Epithelial cell of proximal tubule (primary cell): ENCODE data around the gene DRC7. TPM values are rescaled to one million over a fixed set of nuclear protein-coding genes. Genes with fewer than 3 reads are reported as not detected.

Source experiments
- DNase-seq: peaks from one replicate; pipeline ENCODE4 v3.0.0-alpha.2; 2011; ENCODE audit warnings: low read depth
- H3K4me3 ChIP-seq: 2 replicates; pipeline ENCODE4 v1.5.1; 2011; ENCODE audit warnings: low read depth, mild to moderate bottlenecking, low read length
- total RNA-seq: library from RNA; depleted of rRNA; stranded (reverse); fragments of >200 nt; gene quantifications from 2 replicates; pipeline ENCODE4 v1.2.3, GENCODE V29; 2015
- TF ChIP-seq, protein P1 (sequence below): conservative IDR thresholded peaks from 2 replicates; pipeline ENCODE4 v1.5.1; 2012; ENCODE audit warnings: low read depth, mild to moderate bottlenecking, low read length

The DRC7 gene
- total RNA-seq, 1 donor from 2014 or later, result not detected

DNA sequence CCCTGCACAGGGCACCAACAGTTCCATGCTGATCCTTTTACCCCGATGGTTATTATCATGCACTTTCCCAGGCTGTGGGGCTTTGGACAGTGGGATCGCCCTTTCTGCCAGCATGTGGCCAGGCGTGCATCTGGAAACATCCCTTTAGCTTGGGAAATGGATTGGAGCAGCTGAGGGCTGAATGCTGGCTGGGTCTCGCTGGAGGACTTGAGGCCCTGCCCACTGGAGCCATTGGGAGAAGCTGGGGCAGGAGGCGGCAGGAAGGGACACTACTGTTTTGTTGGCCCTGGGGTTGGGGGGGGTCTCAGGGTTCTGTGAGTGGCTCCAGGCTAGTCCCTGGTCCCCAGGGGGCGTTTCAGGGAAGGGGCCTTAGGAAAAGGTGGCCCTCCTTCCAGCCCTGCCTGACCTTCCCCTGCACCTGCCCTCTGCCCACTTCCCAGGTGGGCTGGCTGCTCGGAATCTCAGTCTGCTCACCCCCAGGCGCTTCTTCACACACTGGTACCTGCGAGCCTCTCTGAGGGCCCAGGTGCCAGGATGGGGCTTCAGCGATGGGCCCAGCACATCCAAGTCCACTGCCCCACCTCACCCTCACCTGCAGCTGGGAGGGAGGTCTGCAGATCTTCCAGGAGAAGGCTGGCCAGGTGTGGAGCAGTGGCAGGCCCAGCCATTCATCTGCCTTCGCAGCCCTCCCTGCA lies 28.1 kb upstream of the DRC7 start:
- H3K4me3 ChIP-seq, result no peak overlapping the region
- TF ChIP-seq, protein P1, sequence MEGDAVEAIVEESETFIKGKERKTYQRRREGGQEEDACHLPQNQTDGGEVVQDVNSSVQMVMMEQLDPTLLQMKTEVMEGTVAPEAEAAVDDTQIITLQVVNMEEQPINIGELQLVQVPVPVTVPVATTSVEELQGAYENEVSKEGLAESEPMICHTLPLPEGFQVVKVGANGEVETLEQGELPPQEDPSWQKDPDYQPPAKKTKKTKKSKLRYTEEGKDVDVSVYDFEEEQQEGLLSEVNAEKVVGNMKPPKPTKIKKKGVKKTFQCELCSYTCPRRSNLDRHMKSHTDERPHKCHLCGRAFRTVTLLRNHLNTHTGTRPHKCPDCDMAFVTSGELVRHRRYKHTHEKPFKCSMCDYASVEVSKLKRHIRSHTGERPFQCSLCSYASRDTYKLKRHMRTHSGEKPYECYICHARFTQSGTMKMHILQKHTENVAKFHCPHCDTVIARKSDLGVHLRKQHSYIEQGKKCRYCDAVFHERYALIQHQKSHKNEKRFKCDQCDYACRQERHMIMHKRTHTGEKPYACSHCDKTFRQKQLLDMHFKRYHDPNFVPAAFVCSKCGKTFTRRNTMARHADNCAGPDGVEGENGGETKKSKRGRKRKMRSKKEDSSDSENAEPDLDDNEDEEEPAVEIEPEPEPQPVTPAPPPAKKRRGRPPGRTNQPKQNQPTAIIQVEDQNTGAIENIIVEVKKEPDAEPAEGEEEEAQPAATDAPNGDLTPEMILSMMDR, result no peak
- no peak for DNase-seq

DNA sequence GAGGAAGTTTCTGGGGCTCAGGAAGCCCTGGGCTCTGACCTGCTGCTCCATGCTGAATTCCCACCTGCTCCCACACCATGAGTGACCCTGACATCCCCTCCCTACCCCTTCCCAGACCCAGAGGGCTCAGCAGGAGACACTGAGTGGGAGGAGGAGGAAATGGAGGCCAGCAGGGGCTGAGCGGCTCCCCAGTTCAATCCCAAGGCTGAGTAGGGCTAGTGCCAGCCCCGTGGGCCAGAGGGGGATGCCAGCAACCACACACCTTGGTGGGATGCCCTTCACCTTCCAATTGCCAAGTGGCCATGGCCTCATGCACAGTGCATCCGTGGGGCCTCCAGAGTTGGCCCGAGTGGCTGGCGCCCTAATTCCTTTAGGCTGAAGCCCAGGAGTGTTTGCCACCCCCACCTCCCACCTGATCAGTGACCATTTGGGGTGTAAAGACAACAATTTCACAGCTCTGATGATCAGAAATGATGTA lies 27.5 kb upstream of the DRC7 start:
- DNase-seq, result no peak
- TF ChIP-seq, protein P1, result no peak
- no peak overlapping the region for H3K4me3 ChIP-seq

DNA sequence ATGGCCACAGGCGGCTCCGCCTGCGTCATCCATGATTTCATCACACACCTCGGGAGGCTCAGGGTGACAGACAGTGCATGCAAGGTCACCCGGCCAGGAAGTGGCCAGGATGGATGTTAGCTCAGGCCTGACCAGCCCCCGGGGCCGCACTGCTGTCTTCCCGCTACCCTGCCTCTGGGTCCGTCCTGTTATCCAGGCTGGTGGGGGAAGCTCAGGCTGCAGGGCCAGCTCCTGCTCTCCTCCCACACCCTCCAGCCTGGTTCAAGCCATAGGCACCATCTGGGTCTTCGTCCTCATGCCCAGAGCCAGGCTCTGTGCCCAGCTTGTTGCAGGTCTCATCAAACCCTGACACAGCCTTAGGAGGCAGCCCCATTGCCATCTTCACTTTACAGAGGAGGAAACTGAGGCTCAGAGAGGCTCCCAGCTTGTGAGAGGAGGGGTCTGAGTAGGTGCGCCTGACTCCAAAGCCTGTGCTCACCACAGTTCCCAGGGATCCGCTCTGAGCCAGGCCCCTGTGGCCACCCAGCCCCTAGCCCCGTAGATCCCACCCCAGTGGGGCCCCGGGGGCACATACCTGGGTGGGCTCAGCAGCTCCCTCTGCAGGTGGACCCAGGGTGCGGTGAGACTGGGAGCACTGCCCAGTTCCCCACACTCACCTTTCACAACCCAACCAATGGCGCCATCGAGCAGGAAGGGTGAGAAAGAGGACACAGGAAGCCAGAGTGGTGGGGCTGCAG lies 26.9 kb upstream of the DRC7 start:
- no peak overlapping the region for H3K4me3 ChIP-seq
- DNase-seq, result no peak
- TF ChIP-seq, protein P1, result peak; percentile 44

DNA sequence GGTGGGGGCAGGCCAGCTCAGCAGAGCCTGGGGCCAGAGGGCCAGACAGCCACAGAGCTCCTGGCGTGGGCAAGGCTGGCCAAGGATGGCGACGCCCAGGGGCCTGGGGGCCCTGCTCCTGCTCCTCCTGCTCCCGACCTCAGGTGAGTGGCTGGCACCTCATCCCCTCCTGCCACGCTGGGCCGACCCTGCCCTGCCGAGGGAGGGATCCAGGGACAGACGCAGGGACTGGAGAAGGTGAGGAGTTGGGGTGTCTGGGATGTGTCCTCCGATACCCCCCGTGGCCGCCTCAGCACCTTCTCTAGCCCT lies 26.4 kb upstream of the DRC7 start, which contains the start of gene ADGRG3:
Gene ADGRG3 (plus strand): TSS at position 44 of the 309 bp plus-strand sequence. CDS start 42 bp downstream, at position 86.
- TF ChIP-seq, protein P1, result no peak
- H3K4me3 ChIP-seq, result no peak within 1 kb of the TSS
- no peak for DNase-seq

DNA sequence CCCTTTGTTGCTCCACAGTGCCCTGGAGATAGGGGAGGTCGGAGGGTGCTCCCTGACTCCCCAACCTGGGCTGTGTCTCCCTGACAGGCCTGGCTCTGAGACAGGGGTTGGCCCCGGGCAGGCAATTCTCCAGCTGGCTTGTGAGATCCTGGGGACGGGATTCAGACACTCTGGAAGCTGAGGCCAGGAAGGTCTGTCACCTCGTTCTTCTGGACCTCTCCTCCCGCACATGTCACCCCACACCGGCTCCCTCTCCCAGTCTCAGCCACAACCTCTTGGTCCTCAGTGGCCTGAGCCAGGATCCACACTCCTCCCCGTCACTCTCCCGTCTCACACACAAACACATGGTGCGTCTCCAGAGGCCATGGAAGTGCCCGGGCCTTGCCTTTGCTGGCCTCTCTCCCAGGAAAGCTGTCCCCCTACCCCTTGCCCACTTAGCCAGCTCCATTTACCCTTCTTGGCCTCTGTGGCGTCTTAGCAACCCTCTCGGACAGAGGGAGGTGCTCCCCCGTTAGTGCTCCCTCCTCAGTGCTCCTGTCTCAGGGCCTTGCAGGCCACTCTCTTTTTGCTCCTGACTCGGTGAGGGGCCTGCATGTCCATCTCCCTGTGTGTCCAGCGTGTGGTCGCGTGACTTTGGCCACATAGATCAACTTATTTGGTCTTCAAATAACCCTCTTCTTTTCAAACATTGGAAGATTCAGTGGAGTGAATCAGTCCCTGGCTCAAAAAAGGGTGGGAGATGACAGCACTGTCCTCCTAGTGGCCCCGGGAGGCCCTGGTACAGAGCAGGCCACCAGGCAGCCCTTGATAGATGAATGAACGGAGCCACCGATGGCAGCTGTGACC lies 25.8 kb upstream of the DRC7 start:
- no peak for DNase-seq
- H3K4me3 ChIP-seq, result no peak overlapping the region
- TF ChIP-seq, protein P1, result no peak

DNA sequence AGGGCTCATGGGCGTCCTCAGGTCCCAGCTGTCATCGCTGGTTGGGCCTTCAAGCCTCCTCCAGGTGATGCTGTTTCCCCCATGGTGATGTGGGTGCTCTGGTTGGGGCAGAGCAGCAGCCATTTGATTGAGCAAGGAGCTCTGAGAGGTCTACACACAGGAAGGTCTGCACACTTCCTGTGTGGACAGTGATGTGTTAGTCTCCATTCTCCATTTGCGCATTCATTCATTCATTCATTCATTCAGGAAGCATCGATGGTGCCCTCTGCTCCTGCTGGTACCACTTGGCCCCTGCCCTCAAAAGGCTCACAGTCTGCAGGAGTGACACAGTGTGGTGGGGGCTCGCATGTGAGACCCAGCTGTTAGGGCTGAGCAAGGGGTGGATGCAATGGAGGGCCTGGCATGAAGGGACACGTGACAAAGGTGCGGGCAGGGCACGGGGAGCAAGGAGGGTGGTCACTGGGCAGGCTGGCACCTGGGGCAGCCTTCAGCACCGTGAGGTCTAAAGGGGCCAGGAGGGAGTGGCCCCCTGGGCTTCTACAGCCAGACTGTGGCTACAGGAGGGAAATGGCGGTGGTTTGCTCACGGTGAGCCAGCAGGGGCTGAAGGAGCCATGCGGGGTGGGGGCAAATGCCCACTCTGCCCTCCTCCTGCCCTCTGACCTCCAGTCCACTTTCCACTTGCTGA lies 25.0 kb upstream of the DRC7 start:
- no peak for DNase-seq
- TF ChIP-seq, protein P1, result no peak

More for the DNA sequence above, 25.0 kb upstream of the DRC7 start:
- no peak overlapping the region for H3K4me3 ChIP-seq
